Measurements from ENCODE around the gene PPIL6.

PPIL6 gene

DNA sequence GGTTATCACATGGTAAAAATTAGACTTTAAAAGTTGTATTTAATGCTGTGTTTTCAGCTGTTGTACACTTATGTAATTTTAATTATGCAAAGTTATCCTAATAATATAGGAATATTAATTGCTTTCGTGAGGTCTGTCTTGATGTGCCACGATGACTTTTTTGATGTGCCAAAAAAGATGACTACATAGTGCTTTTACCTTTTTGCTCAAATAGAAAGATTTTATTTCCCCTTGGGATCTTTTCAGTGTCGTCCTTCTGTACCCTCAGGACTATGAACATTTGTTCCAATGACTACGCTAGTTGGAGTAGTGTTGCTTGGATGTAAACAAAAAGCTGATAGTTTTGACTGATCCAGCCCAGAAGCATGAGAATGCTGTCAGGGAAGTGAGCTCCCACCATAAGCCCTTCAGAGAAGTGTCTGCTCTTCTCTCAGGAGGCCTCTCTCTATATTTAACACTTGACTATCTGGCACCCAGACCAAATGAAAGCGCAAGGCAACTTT is 56.9 kb downstream of the PPIL6 start:
- Histone ChIP-seq H3K4me3 (ENCODE audit: low read length) (peak overlapping the region; percentile 100), H3K36me3 (ENCODE audit: control insufficient read depth, insufficient read depth, low read length, severe bottlenecking) (peaks cover 7% of the 10 kb centered on the region), H3K27me3 (replicated peaks; ENCODE audit: control insufficient read depth, insufficient read depth, low read length) (no peaks in the 10 kb centered on the region), H3K4me1 (ENCODE audit: control insufficient read depth, insufficient read depth, low read length) (peaks cover 37% of the 10 kb centered on the region), H3K9ac (ENCODE audit: low read length) (peak overlapping the region; percentile 98), H3K9me3 (ENCODE audit: control insufficient read depth, low read length) (no peaks in the 10 kb centered on the region)
- no peak for DNase-seq (ENCODE audit: low read depth)

DNA sequence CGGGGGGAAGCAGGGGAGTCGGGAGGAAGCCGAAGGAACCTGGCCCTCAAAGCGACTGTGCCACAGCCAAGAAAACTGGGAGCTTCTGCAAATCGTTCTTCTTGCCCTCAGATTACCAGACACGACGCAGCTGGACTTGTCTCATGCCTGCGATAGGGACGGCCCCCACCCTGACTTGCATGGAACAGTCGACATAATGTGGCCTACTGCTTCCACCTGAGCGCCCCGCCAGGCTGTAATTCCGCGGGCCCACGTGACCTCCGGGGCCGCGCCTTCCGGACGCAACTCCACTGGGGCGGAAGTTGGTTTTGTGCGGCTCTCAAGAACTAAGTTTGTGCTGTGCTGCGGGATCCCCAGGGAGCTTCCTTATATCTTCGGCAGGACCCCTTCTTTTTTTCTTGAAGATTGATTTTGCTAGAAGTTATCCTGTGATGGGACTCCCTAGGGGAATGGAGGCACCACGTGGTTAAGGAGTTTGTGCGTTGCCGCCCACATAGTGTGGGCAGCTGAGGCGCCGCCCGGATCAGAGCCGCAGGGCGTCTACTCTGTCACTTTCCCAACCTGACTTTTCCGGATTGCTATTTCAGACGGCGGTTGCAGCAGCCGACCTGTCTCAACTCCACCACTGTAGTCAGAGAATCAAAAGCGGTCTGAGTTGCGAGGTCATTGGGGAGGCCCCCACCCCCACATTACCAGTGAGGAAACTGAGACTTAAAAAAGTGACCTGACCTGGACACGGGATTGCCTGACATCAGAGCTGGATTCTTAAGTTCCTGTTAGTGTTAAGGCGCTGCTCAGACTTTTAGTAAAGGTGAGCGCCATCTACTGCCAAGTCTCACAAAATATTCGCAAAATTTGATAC is 57.6 kb downstream of the PPIL6 start:
- Histone ChIP-seq H3K9me3 (ENCODE audit: control insufficient read depth, low read length) (no peaks in the 10 kb centered on the region), H3K4me3 (ENCODE audit: low read length) (peak overlapping the region; percentile 100), H3K4me1 (ENCODE audit: control insufficient read depth, insufficient read depth, low read length) (peaks cover 37% of the 10 kb centered on the region), H3K27me3 (replicated peaks; ENCODE audit: control insufficient read depth, insufficient read depth, low read length) (no peaks in the 10 kb centered on the region), H3K36me3 (ENCODE audit: control insufficient read depth, insufficient read depth, low read length, severe bottlenecking) (peaks cover 11% of the 10 kb centered on the region), H3K9ac (ENCODE audit: low read length) (peak overlapping the region; percentile 98)
- peak; percentile 96 for DNase-seq (ENCODE audit: low read depth)

DNA sequence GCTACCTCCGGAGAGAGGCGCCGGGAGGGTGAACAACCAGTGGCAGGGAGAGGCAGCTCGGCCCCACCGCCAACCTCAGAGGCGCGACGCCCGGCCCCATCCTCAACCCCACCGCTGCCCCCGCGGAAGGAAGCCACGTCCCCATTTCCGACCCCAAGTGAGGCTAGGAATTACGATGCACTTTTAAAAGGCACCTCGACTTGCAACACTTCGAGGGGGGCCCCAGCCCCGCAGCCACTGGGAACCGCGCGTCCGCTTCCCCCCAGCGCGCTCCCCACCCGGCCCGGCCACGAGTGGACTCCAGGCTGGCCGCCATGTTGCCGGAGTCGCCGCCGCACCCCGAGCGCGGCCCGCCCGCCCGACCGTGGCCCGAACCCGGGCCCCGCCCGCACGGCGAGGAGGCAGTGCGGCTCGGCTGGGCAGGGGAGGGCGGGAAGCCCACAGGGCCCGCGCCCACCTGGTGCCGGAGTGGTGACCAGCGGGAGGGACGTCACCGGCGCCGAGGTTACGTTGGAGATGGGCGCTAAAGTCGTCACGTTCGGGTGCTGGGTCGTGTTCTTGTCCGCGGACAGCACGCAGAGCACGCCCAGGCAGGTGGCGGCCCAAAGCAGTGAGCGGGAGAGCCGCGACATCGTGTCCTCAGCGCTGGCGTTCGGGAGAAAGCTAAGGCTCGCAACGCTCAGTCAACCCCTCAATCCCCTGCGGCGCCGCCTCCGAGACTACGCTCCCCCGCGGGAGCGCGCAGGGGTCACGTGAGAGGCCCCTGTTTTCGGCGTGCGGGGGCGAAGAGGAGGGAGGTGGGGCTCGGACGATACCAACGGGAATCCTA is 58.5 kb downstream of the PPIL6 start, which contains the start of gene CD164:
CD164 (minus strand) TSS at position 721 of the 829 bp plus-strand sequence; CDS start at position 632, 89 bp downstream.
- Histone ChIP-seq H3K4me1 (ENCODE audit: control insufficient read depth, insufficient read depth, low read length) (peaks cover 40% of the 10 kb centered on the region), H3K27me3 (replicated peaks; ENCODE audit: control insufficient read depth, insufficient read depth, low read length) (no peaks in the 10 kb centered on the region), H3K36me3 (ENCODE audit: control insufficient read depth, insufficient read depth, low read length, severe bottlenecking) (peaks cover 20% of the 10 kb centered on the region), H3K9ac (ENCODE audit: low read length) (peak within 1 kb of the TSS; percentile 98), H3K9me3 (ENCODE audit: control insufficient read depth, low read length) (no peaks in the 10 kb centered on the region), H3K4me3 (ENCODE audit: low read length) (peak within 1 kb of the TSS; percentile 100)
- peak; percentile 97 for DNase-seq (ENCODE audit: low read depth)

DNA sequence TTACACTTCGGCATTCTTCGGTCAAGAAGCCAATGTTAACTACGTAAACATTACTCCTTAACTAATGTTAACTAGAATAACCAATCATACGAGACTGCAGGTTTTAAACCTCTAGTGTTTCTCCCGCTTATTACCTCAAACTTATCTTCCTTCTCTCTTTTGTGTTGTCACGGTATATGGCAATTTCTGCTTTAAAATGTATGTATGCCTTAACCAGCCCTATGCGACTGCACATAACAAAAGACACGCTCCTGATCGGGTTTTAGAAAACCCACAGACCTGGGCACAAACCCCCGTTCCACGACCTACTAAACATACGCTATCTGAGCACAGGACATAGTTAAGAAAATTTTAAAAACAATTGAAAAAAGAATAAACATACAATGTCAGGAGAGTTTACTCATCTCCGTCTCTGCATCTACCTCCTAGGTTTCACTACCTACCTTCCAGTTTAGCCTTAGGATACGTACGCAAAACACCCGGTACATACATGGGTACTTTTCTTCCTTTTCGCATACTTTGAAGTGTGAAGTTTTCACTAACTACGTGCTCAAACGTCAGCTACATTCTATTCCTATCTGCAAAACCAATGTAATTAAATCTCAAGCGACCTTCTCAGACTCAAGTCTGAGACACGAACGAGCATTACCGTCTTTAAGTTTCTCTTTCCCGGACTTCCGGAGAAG is 59.2 kb downstream of the PPIL6 start:
- Histone ChIP-seq H3K36me3 (ENCODE audit: control insufficient read depth, insufficient read depth, low read length, severe bottlenecking) (peaks cover 27% of the 10 kb centered on the region), H3K4me3 (ENCODE audit: low read length) (peak overlapping the region; percentile 100), H3K27me3 (replicated peaks; ENCODE audit: control insufficient read depth, insufficient read depth, low read length) (no peaks in the 10 kb centered on the region), H3K4me1 (ENCODE audit: control insufficient read depth, insufficient read depth, low read length) (peaks cover 40% of the 10 kb centered on the region), H3K9ac (ENCODE audit: low read length) (peak overlapping the region; percentile 98), H3K9me3 (ENCODE audit: control insufficient read depth, low read length) (no peaks in the 10 kb centered on the region)
- peak; percentile 48 for DNase-seq (ENCODE audit: low read depth)

DNA sequence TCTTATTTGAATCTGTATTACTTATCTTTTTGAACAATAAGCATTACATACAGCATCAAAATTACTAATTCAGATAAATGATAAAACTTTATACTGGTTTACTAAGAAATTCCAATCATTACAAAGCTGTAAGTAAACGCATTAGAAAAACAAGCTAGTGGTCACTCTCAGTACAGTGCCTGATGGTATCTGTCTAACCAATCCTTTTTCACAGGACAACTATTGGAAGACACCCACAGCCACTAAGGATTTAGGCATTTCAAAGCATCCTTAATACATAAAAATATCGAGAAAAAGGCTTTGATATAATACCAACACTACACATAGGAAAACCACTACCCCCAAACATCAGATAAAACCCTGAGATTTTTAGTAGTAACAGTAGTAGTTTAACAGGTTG is 60.7 kb downstream of the PPIL6 start:
- H3K27me3 ChIP-seq (replicated peaks; ENCODE audit: control insufficient read depth, insufficient read depth, low read length): no peaks in the 10 kb centered on the region
- H3K4me3 ChIP-seq (ENCODE audit: low read length): peak overlapping the region; percentile 100
- peaks cover 34% of the 10 kb centered on the region for H3K4me1 ChIP-seq (ENCODE audit: control insufficient read depth, insufficient read depth, low read length)
- H3K9me3 ChIP-seq (ENCODE audit: control insufficient read depth, low read length): no peaks in the 10 kb centered on the region
- peaks cover 42% of the 10 kb centered on the region for H3K36me3 ChIP-seq (ENCODE audit: control insufficient read depth, insufficient read depth, low read length, severe bottlenecking)
- peak overlapping the region; percentile 98 for H3K9ac ChIP-seq (ENCODE audit: low read length)
- DNase-seq (ENCODE audit: low read depth): peak; percentile 47

DNA sequence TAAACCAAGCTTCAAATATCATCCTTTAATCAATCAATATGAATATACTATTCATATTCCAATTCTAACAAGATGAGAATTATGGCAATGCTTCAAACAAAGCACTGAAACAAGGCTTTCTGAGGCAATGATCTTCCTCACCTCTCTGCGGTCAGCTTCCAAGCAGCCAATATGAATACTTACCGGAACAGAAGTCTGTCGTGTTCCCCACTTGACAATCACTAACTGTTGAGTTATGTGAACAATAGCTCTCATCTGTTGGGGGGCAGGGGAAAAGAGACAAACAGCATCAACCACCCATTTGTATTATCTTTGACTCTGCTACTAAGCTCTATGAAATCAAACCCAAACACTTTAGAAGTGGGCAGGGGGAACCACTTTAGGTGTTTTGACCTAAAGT is 62.7 kb downstream of the PPIL6 start:
- no peaks in the 10 kb centered on the region for H3K27me3 ChIP-seq (replicated peaks; ENCODE audit: control insufficient read depth, insufficient read depth, low read length)
- H3K36me3 ChIP-seq (ENCODE audit: control insufficient read depth, insufficient read depth, low read length, severe bottlenecking): peaks cover 62% of the 10 kb centered on the region

DNA sequence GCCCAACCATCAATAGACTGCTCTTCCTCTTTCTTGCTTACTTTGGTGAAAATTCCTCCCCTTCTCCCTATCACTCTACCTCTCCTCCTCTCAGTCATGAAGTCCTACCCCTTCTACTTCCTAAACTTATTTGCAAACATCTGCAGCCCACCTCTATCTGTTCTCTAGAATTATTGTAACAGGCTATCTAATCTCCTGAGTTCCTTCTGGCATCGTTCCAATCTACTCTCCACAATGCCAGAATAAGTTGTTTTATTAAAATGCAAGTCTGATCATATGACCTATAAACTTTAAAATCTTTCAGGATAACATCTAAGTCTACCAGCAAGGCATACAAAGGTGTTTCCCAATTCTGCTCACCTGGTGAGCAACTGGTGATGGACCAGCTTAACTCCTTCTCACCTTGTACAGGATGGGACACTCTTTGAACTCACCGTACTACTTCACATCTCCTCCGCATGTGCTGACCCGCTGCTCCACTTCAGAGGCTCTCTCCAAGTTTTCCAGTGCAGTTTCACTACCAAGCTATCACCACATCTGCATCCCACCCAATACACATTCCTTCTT is 66.0 kb downstream of the PPIL6 start:
- DNase-seq (ENCODE audit: low read depth): no peak
- H3K9ac ChIP-seq (ENCODE audit: low read length): no peak overlapping the region
- peaks cover 94% of the 10 kb centered on the region for H3K36me3 ChIP-seq (ENCODE audit: control insufficient read depth, insufficient read depth, low read length, severe bottlenecking)
- no peaks in the 10 kb centered on the region for H3K9me3 ChIP-seq (ENCODE audit: control insufficient read depth, low read length)
- no peaks in the 10 kb centered on the region for H3K27me3 ChIP-seq (replicated peaks; ENCODE audit: control insufficient read depth, insufficient read depth, low read length)
- no peak overlapping the region for H3K4me3 ChIP-seq (ENCODE audit: low read length)
- peaks cover 35% of the 10 kb centered on the region for H3K4me1 ChIP-seq (ENCODE audit: control insufficient read depth, insufficient read depth, low read length)

More for the DNA sequence above, 62.7 kb downstream of the PPIL6 start:
- no peak for DNase-seq (ENCODE audit: low read depth)
- no peaks in the 10 kb centered on the region for H3K9me3 ChIP-seq (ENCODE audit: control insufficient read depth, low read length)
- H3K4me3 ChIP-seq (ENCODE audit: low read length): no peak overlapping the region
- peaks cover 27% of the 10 kb centered on the region for H3K4me1 ChIP-seq (ENCODE audit: control insufficient read depth, insufficient read depth, low read length)
- no peak overlapping the region for H3K9ac ChIP-seq (ENCODE audit: low read length)

DNA sequence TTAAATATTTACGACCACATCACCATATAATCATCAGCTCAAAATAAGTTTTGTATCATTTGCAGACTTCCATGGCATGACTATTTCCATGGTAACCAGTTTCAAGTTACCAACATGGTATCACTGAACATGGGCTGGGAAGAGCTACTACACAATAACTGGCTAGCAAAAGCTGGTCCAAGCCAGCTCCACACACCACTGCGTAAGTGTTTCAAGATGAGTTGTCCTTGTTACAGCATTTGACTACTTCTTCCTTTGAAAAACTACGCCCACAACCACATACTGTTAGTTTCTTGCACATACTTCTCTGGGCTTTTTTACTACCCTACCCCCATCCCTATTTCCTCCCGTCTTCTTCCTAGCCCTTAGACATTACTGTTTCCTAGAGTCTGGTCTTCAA is 66.7 kb downstream of the PPIL6 start:
- H3K27me3 ChIP-seq (replicated peaks; ENCODE audit: control insufficient read depth, insufficient read depth, low read length): no peaks in the 10 kb centered on the region
- H3K36me3 ChIP-seq (ENCODE audit: control insufficient read depth, insufficient read depth, low read length, severe bottlenecking): peaks cover 93% of the 10 kb centered on the region

DNA sequence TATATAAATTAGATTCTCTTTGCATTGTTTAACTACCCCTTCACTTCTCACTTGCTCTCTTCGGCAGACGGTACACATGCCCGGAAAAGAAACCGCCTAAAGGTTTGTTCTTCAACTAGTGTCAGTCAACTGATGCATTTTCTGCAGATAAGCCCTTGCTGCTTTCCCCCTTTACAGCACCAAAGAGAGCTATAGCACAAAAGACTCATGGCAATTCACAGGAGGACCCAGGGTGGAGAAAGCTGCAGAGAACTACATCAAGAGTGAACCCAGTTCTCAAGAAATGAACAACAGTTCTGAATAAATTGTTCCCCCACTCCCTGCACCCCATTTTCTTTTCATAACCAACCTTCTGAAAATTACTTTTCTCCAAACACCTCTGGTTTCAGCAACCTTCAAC is 67.1 kb downstream of the PPIL6 start:
- Histone ChIP-seq H3K9ac (ENCODE audit: low read length) (no peak overlapping the region), H3K27me3 (replicated peaks; ENCODE audit: control insufficient read depth, insufficient read depth, low read length) (no peaks in the 10 kb centered on the region), H3K9me3 (ENCODE audit: control insufficient read depth, low read length) (no peaks in the 10 kb centered on the region), H3K36me3 (ENCODE audit: control insufficient read depth, insufficient read depth, low read length, severe bottlenecking) (peaks cover 97% of the 10 kb centered on the region), H3K4me1 (ENCODE audit: control insufficient read depth, insufficient read depth, low read length) (peaks cover 28% of the 10 kb centered on the region), H3K4me3 (ENCODE audit: low read length) (no peak overlapping the region)
- no peak for DNase-seq (ENCODE audit: low read depth)

More for the DNA sequence above, 66.7 kb downstream of the PPIL6 start:
- no peak overlapping the region for H3K4me3 ChIP-seq (ENCODE audit: low read length)
- H3K4me1 ChIP-seq (ENCODE audit: control insufficient read depth, insufficient read depth, low read length): peaks cover 29% of the 10 kb centered on the region
- DNase-seq (ENCODE audit: low read depth): no peak
- H3K9me3 ChIP-seq (ENCODE audit: control insufficient read depth, low read length): no peaks in the 10 kb centered on the region
- no peak overlapping the region for H3K9ac ChIP-seq (ENCODE audit: low read length)

DNA sequence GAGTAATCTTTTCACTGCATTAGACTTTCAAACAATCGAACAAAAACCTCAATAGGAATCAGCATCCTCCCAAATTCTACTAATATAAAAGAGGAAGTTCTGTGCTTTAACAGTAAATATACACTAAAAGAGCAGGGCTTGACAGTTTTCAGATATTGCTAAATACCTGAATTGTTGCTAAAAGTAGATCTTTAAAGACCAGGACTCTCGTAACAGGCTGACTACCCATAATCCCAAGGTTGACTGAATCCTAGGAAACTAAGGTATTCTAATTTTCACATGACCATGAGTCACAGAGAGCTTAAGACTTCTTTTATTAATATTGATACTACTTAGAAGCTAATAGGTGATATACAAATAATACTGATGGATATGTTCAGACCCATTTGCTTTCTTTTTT is 68.3 kb downstream of the PPIL6 start:
- peaks cover 27% of the 10 kb centered on the region for H3K4me1 ChIP-seq (ENCODE audit: control insufficient read depth, insufficient read depth, low read length)

More for the DNA sequence above, 68.3 kb downstream of the PPIL6 start:
- no peak overlapping the region for H3K4me3 ChIP-seq (ENCODE audit: low read length)
- H3K9ac ChIP-seq (ENCODE audit: low read length): no peak overlapping the region
- H3K9me3 ChIP-seq (ENCODE audit: control insufficient read depth, low read length): no peaks in the 10 kb centered on the region
- peaks cover 98% of the 10 kb centered on the region for H3K36me3 ChIP-seq (ENCODE audit: control insufficient read depth, insufficient read depth, low read length, severe bottlenecking)
- no peak for DNase-seq (ENCODE audit: low read depth)
- H3K27me3 ChIP-seq (replicated peaks; ENCODE audit: control insufficient read depth, insufficient read depth, low read length): no peaks in the 10 kb centered on the region

Measured in adipocyte (in vitro differentiated cells).